ENCODE results near the gene RPL31.

RPL31 gene

GRCh38 chr2:100974712-100975520, 27.2 kb upstream of the RPL31 start:
- peaks cover 21 to 33% of the 10 kb centered on the region in 2 donors for H3K36me3 ChIP-seq (ENCODE audit: control insufficient read depth in 2 of 2, insufficient read depth in 2 of 2, low read length in 2 of 2)
- no peak overlapping the region for H3K27ac ChIP-seq (ENCODE audit: low read depth in 2 of 2, low read length in 2 of 2)
- H3K4me1 ChIP-seq (ENCODE audit: control insufficient read depth in 2 of 2, insufficient read depth in 2 of 2, low read length in 2 of 2) = peaks cover 0 to 2% of the 10 kb centered on the region in 2 donors
- H3K4me3 ChIP-seq (ENCODE audit: low read length in 2 of 2) = no peak overlapping the region
- H3K27me3 ChIP-seq (ENCODE audit: control insufficient read depth in 2 of 2, insufficient read depth in 2 of 2, low read length in 2 of 2) = no peaks in the 10 kb centered on the region
- H3K9me3 ChIP-seq (ENCODE audit: control insufficient read depth in 2 of 2, low read length in 2 of 2) = no peaks in the 10 kb centered on the region
- no peak overlapping the region for H3K9ac ChIP-seq (ENCODE audit: low read depth in 1 of 2, low read length in 2 of 2)

GRCh38 chr2:100975521-100975785, 26.6 kb upstream of the RPL31 start:
- Histone ChIP-seq H3K9ac (ENCODE audit: low read depth in 1 of 2, low read length in 2 of 2) (no peak overlapping the region), H3K27ac (ENCODE audit: low read depth in 2 of 2, low read length in 2 of 2) (no peak overlapping the region), H3K4me1 (ENCODE audit: control insufficient read depth in 2 of 2, insufficient read depth in 2 of 2, low read length in 2 of 2) (peaks cover 0 to 2% of the 10 kb centered on the region in 2 donors), H3K4me3 (ENCODE audit: low read length in 2 of 2) (no peak overlapping the region), H3K27me3 (ENCODE audit: control insufficient read depth in 2 of 2, insufficient read depth in 2 of 2, low read length in 2 of 2) (no peaks in the 10 kb centered on the region), H3K9me3 (ENCODE audit: control insufficient read depth in 2 of 2, low read length in 2 of 2) (no peaks in the 10 kb centered on the region), H3K36me3 (ENCODE audit: control insufficient read depth in 2 of 2, insufficient read depth in 2 of 2, low read length in 2 of 2) (peaks cover 16 to 33% of the 10 kb centered on the region in 2 donors)

GRCh38 chr2:100976061-100976460, 26.0 kb upstream of the RPL31 start:
- H3K4me3 ChIP-seq (ENCODE audit: low read length in 2 of 2) = no peak overlapping the region
- no peak overlapping the region for H3K27ac ChIP-seq (ENCODE audit: low read depth in 2 of 2, low read length in 2 of 2)
- no peak overlapping the region for H3K9ac ChIP-seq (ENCODE audit: low read depth in 1 of 2, low read length in 2 of 2)
- peaks cover 16 to 33% of the 10 kb centered on the region in 2 donors for H3K36me3 ChIP-seq (ENCODE audit: control insufficient read depth in 2 of 2, insufficient read depth in 2 of 2, low read length in 2 of 2)
- H3K9me3 ChIP-seq (ENCODE audit: control insufficient read depth in 2 of 2, low read length in 2 of 2) = no peaks in the 10 kb centered on the region
- no peaks in the 10 kb centered on the region for H3K27me3 ChIP-seq (ENCODE audit: control insufficient read depth in 2 of 2, insufficient read depth in 2 of 2, low read length in 2 of 2)
- H3K4me1 ChIP-seq (ENCODE audit: control insufficient read depth in 2 of 2, insufficient read depth in 2 of 2, low read length in 2 of 2) = peaks cover 0 to 2% of the 10 kb centered on the region in 2 donors

- no peak overlapping the region for H3K27ac ChIP-seq (ENCODE audit: low read depth in 2 of 2, low read length in 2 of 2)
- peaks cover 0 to 2% of the 10 kb centered on the region in 2 donors for H3K4me1 ChIP-seq (ENCODE audit: control insufficient read depth in 2 of 2, insufficient read depth in 2 of 2, low read length in 2 of 2)
- H3K4me3 ChIP-seq (ENCODE audit: low read length in 2 of 2) = no peak overlapping the region
- H3K9ac ChIP-seq (ENCODE audit: low read depth in 1 of 2, low read length in 2 of 2) = no peak overlapping the region
- H3K27me3 ChIP-seq (ENCODE audit: control insufficient read depth in 2 of 2, insufficient read depth in 2 of 2, low read length in 2 of 2) = no peaks in the 10 kb centered on the region
- H3K9me3 ChIP-seq (ENCODE audit: control insufficient read depth in 2 of 2, low read length in 2 of 2) = no peaks in the 10 kb centered on the region
- peaks cover 16 to 33% of the 10 kb centered on the region in 2 donors for H3K36me3 ChIP-seq (ENCODE audit: control insufficient read depth in 2 of 2, insufficient read depth in 2 of 2, low read length in 2 of 2)
Measured at GRCh38 chr2:100976645-100977391, 25.3 kb upstream of the RPL31 start.

GRCh38 chr2:100977511-100977910, 24.6 kb upstream of the RPL31 start:
- H3K27ac ChIP-seq (ENCODE audit: low read depth in 2 of 2, low read length in 2 of 2) = no peak overlapping the region
- no peak overlapping the region for H3K4me3 ChIP-seq (ENCODE audit: low read length in 2 of 2)

GRCh38 chr2:100978582-100979191, 23.4 kb upstream of the RPL31 start:
- Histone ChIP-seq H3K4me3 (ENCODE audit: low read length in 2 of 2) (no peak overlapping the region), H3K27ac (ENCODE audit: low read depth in 2 of 2, low read length in 2 of 2) (no peak overlapping the region), H3K27me3 (ENCODE audit: control insufficient read depth in 2 of 2, insufficient read depth in 2 of 2, low read length in 2 of 2) (no peaks in the 10 kb centered on the region), H3K9ac (ENCODE audit: low read depth in 1 of 2, low read length in 2 of 2) (no peak overlapping the region), H3K36me3 (ENCODE audit: control insufficient read depth in 2 of 2, insufficient read depth in 2 of 2, low read length in 2 of 2) (peaks cover 16 to 28% of the 10 kb centered on the region in 2 donors), H3K9me3 (ENCODE audit: control insufficient read depth in 2 of 2, low read length in 2 of 2) (no peaks in the 10 kb centered on the region), H3K4me1 (ENCODE audit: control insufficient read depth in 2 of 2, insufficient read depth in 2 of 2, low read length in 2 of 2) (peaks cover 0 to 2% of the 10 kb centered on the region in 2 donors)

More at GRCh38 chr2:100977511-100977910, 24.6 kb upstream of the RPL31 start:
- Histone ChIP-seq H3K27me3 (ENCODE audit: control insufficient read depth in 2 of 2, insufficient read depth in 2 of 2, low read length in 2 of 2) (no peaks in the 10 kb centered on the region), H3K4me1 (ENCODE audit: control insufficient read depth in 2 of 2, insufficient read depth in 2 of 2, low read length in 2 of 2) (peaks cover 0 to 2% of the 10 kb centered on the region in 2 donors), H3K9me3 (ENCODE audit: control insufficient read depth in 2 of 2, low read length in 2 of 2) (no peaks in the 10 kb centered on the region), H3K36me3 (ENCODE audit: control insufficient read depth in 2 of 2, insufficient read depth in 2 of 2, low read length in 2 of 2) (peaks cover 16 to 30% of the 10 kb centered on the region in 2 donors), H3K9ac (ENCODE audit: low read depth in 1 of 2, low read length in 2 of 2) (no peak overlapping the region)

GRCh38 chr2:100980046-100980445, 22.0 kb upstream of the RPL31 start:
- H3K4me3 ChIP-seq (ENCODE audit: low read length in 2 of 2) = no peak overlapping the region
- H3K27me3 ChIP-seq (ENCODE audit: control insufficient read depth in 2 of 2, insufficient read depth in 2 of 2, low read length in 2 of 2) = no peaks in the 10 kb centered on the region
- H3K9me3 ChIP-seq (ENCODE audit: control insufficient read depth in 2 of 2, low read length in 2 of 2) = no peaks in the 10 kb centered on the region
- H3K4me1 ChIP-seq (ENCODE audit: control insufficient read depth in 2 of 2, insufficient read depth in 2 of 2, low read length in 2 of 2) = peaks cover 0 to 2% of the 10 kb centered on the region in 2 donors
- H3K27ac ChIP-seq (ENCODE audit: low read depth in 2 of 2, low read length in 2 of 2) = no peak overlapping the region
- H3K9ac ChIP-seq (ENCODE audit: low read depth in 1 of 2, low read length in 2 of 2) = no peak overlapping the region
- peaks cover 9 to 23% of the 10 kb centered on the region in 2 donors for H3K36me3 ChIP-seq (ENCODE audit: control insufficient read depth in 2 of 2, insufficient read depth in 2 of 2, low read length in 2 of 2)

GRCh38 chr2:100981011-100981410, 21.1 kb upstream of the RPL31 start:
- Histone ChIP-seq H3K4me1 (ENCODE audit: control insufficient read depth in 2 of 2, insufficient read depth in 2 of 2, low read length in 2 of 2) (peaks cover 0 to 2% of the 10 kb centered on the region in 2 donors), H3K27me3 (ENCODE audit: control insufficient read depth in 2 of 2, insufficient read depth in 2 of 2, low read length in 2 of 2) (no peaks in the 10 kb centered on the region), H3K27ac (ENCODE audit: low read depth in 2 of 2, low read length in 2 of 2) (no peak overlapping the region), H3K9me3 (ENCODE audit: control insufficient read depth in 2 of 2, low read length in 2 of 2) (no peaks in the 10 kb centered on the region), H3K36me3 (ENCODE audit: control insufficient read depth in 2 of 2, insufficient read depth in 2 of 2, low read length in 2 of 2) (peaks cover 1 to 17% of the 10 kb centered on the region in 2 donors), H3K4me3 (ENCODE audit: low read length in 2 of 2) (no peak overlapping the region), H3K9ac (ENCODE audit: low read depth in 1 of 2, low read length in 2 of 2) (no peak overlapping the region)

- no peaks in the 10 kb centered on the region for H3K4me1 ChIP-seq (ENCODE audit: control insufficient read depth in 2 of 2, insufficient read depth in 2 of 2, low read length in 2 of 2)
- no peaks in the 10 kb centered on the region for H3K27me3 ChIP-seq (ENCODE audit: control insufficient read depth in 2 of 2, insufficient read depth in 2 of 2, low read length in 2 of 2)
- peaks cover 0 to 12% of the 10 kb centered on the region in 2 donors for H3K36me3 ChIP-seq (ENCODE audit: control insufficient read depth in 2 of 2, insufficient read depth in 2 of 2, low read length in 2 of 2)
- no peak overlapping the region for H3K4me3 ChIP-seq (ENCODE audit: low read length in 2 of 2)
- no peaks in the 10 kb centered on the region for H3K9me3 ChIP-seq (ENCODE audit: control insufficient read depth in 2 of 2, low read length in 2 of 2)
- H3K9ac ChIP-seq (ENCODE audit: low read depth in 1 of 2, low read length in 2 of 2) = no peak overlapping the region
- no peak overlapping the region for H3K27ac ChIP-seq (ENCODE audit: low read depth in 2 of 2, low read length in 2 of 2)
Measured at GRCh38 chr2:100982431-100982861, 19.6 kb upstream of the RPL31 start.

- Histone ChIP-seq H3K36me3 (ENCODE audit: control insufficient read depth in 2 of 2, insufficient read depth in 2 of 2, low read length in 2 of 2) (peaks cover 0 to 8% of the 10 kb centered on the region in 2 donors), H3K27me3 (ENCODE audit: control insufficient read depth in 2 of 2, insufficient read depth in 2 of 2, low read length in 2 of 2) (no peaks in the 10 kb centered on the region), H3K4me1 (ENCODE audit: control insufficient read depth in 2 of 2, insufficient read depth in 2 of 2, low read length in 2 of 2) (no peaks in the 10 kb centered on the region), H3K9ac (ENCODE audit: low read depth in 1 of 2, low read length in 2 of 2) (no peak overlapping the region), H3K9me3 (ENCODE audit: control insufficient read depth in 2 of 2, low read length in 2 of 2) (no peaks in the 10 kb centered on the region), H3K27ac (ENCODE audit: low read depth in 2 of 2, low read length in 2 of 2) (no peak overlapping the region), H3K4me3 (ENCODE audit: low read length in 2 of 2) (no peak overlapping the region)
Measured at GRCh38 chr2:100983201-100983600, 18.9 kb upstream of the RPL31 start.
